Neural cell (in vitro differentiated cells): Measurements from ENCODE around the gene REV3L. TPM values are rescaled to one million over a fixed set of nuclear protein-coding genes. Genes with fewer than 3 reads are reported as not detected.

Experiments used
- H2AFZ ChIP-seq: fragments of 200-600, 300-800 bp; sonication (generic), shearing (Covaris generic); 2 replicates; pipeline ENCODE4 v1.6.0; 2014; ENCODE audit warnings: low read depth, mild to moderate bottlenecking, antibody characterized with exemption, low read length, moderate library complexity
- H3F3A ChIP-seq: fragments of 200-600 bp; shearing (Covaris generic); 2 replicates; pipeline ENCODE4 v1.6.1; 2016; ENCODE audit warnings: mild to moderate bottlenecking, moderate library complexity, mixed read lengths, antibody characterized with exemption, low read length; ENCODE audit not compliant: insufficient read depth, poor library complexity, severe bottlenecking
- H3K27ac ChIP-seq: fragments of 200-600, 300-800 bp; sonication (generic), shearing (Covaris generic); 2 replicates; pipeline ENCODE4 v1.5.1; 2014; ENCODE audit warnings: mild to moderate bottlenecking, low read length, moderate library complexity
- H3K27me3 ChIP-seq: fragments of 300-800, 200-600 bp; sonication (generic), shearing (Covaris generic); 2 replicates; pipeline ENCODE4 v1.6.0; 2014; ENCODE audit warnings: mild to moderate bottlenecking, low read depth, low read length, moderate library complexity; ENCODE audit not compliant: insufficient read depth
- H3K36me3 ChIP-seq: fragments of 300-800, 200-600 bp; sonication (generic), shearing (Covaris generic); 2 replicates; pipeline ENCODE4 v1.5.1; 2014; ENCODE audit warnings: mild to moderate bottlenecking, antibody characterized with exemption, low read length, moderate library complexity; ENCODE audit not compliant: insufficient read depth
- H3K4me2 ChIP-seq: fragments of 300-800, 200-600 bp; sonication (generic), shearing (Covaris generic); 2 replicates; pipeline ENCODE4 v1.6.0; 2014; ENCODE audit warnings: mild to moderate bottlenecking, low read length
- H3K4me3 ChIP-seq: fragments of 300-800, 200-600 bp; sonication (generic), shearing (Covaris generic); 2 replicates; pipeline ENCODE4 v1.5.1; 2014; ENCODE audit warnings: mild to moderate bottlenecking, low read length, moderate library complexity
- H3K79me2 ChIP-seq: fragments of 200-600 bp; shearing (Covaris generic); replicated peaks from 2 replicates; pipeline ENCODE4 v1.6.0; 2014; ENCODE audit warnings: mild to moderate bottlenecking, low read length, moderate library complexity; ENCODE audit not compliant: insufficient read depth
- H3K9ac ChIP-seq: fragments of 300-800, 200-600 bp; sonication (generic), shearing (Covaris generic); 2 replicates; pipeline ENCODE4 v1.6.1; 2016; ENCODE audit warnings: mild to moderate bottlenecking, low read length, mixed read lengths
- H3K9me2 ChIP-seq: fragments of 200-600 bp; shearing (Covaris generic); 2 replicates; pipeline ENCODE4 v1.6.1; 2016; ENCODE audit warnings: mild to moderate bottlenecking, low read length, mixed read lengths; ENCODE audit not compliant: insufficient read depth
- H3K9me3 ChIP-seq: fragments of 200-600, 300-800 bp; sonication (generic), shearing (Covaris generic); 2 replicates; pipeline ENCODE4 v1.6.1; 2016; ENCODE audit warnings: mild to moderate bottlenecking, mixed run types, low read length, moderate library complexity, mixed read lengths
- H4K20me1 ChIP-seq: fragments of 200-600 bp; shearing (Covaris generic); 2 replicates; pipeline ENCODE4 v1.6.1; 2016; ENCODE audit warnings: mild to moderate bottlenecking, mixed run types; ENCODE audit not compliant: insufficient read depth
- EP300 ChIP-seq: fragments of 450-650 bp; conservative IDR thresholded peaks from 2 replicates; pipeline ENCODE4 v1.6.1; 2014; ENCODE audit warnings: antibody characterized with exemption, mild to moderate bottlenecking, moderate library complexity; ENCODE audit not compliant: poor library complexity, severe bottlenecking
- EZH2 ChIP-seq: fragments of 200-600, 300-800 bp; shearing (Covaris generic), sonication (generic); IDR thresholded peaks from 2 replicates; pipeline ENCODE4 v1.6.1; 2014; ENCODE audit warnings: antibody characterized with exemption, low read length, borderline replicate concordance, mild to moderate bottlenecking; ENCODE audit not compliant: insufficient read depth, poor library complexity, severe bottlenecking
- MXI1 ChIP-seq: fragments of 450-650 bp; conservative IDR thresholded peaks from 2 replicates; pipeline ENCODE4 v1.6.1; 2014; ENCODE audit warnings: antibody characterized with exemption, mild to moderate bottlenecking; ENCODE audit not compliant: poor library complexity, severe bottlenecking
- POLR2AphosphoS5 ChIP-seq: IDR thresholded peaks from 2 replicates; pipeline ENCODE4 v1.6.1; 2012
- RAD21 ChIP-seq: fragments of 450-650 bp; conservative IDR thresholded peaks from 2 replicates; pipeline ENCODE4 v1.6.1; 2014; ENCODE audit warnings: antibody characterized with exemption, mild to moderate bottlenecking, moderate library complexity
- SMC3 ChIP-seq: fragments of 450-650 bp; conservative IDR thresholded peaks from 2 replicates; pipeline ENCODE4 v1.6.1; 2014; ENCODE audit warnings: antibody characterized with exemption, mild to moderate bottlenecking, moderate library complexity; ENCODE audit not compliant: poor library complexity
- TAF1 ChIP-seq: IDR thresholded peaks from 2 replicates; pipeline ENCODE4 v1.6.1; 2012; ENCODE audit warnings: low read depth
- polyA plus RNA-seq: library from polyadenylated mRNA; depleted of rRNA; stranded (reverse); fragments of >200 nt; gene quantifications from 2 replicates; pipeline ENCODE4 v1.2.3, GENCODE V29; 2014
- TF ChIP-seq, protein P1 (sequence below): fragments of 450-650 bp; IDR thresholded peaks from 2 replicates; pipeline ENCODE4 v1.5.1; 2014; ENCODE audit warnings: antibody characterized with exemption, mild to moderate bottlenecking, moderate library complexity; ENCODE audit not compliant: poor library complexity, severe bottlenecking
- TF ChIP-seq, protein P2 (sequence below): IDR thresholded peaks from 2 replicates; pipeline ENCODE4 v1.6.1; 2012; ENCODE audit warnings: borderline replicate concordance

The REV3L gene
- polyA plus RNA-seq, 1 donor from 2014 or later = 60.2 TPM

GRCh38 chr6:111379302-111379701 is 103.7 kb downstream of the REV3L start:
- Histone ChIP-seq H3K4me3 (no peak overlapping the region), H3K9me2 (no peaks in the 10 kb centered on the region), H3F3A (no peaks in the 10 kb centered on the region), H3K27me3 (no peaks in the 10 kb centered on the region), H3K4me2 (no peak overlapping the region), H3K9ac (no peak overlapping the region), H3K36me3 (peaks cover 27% of the 10 kb centered on the region), H3K79me2 (no peaks in the 10 kb centered on the region), H3K27ac (no peak overlapping the region), H3K9me3 (no peaks in the 10 kb centered on the region), H4K20me1 (no peaks in the 10 kb centered on the region), H2AFZ (no peak overlapping the region)
- TF ChIP-seq, protein P1, sequence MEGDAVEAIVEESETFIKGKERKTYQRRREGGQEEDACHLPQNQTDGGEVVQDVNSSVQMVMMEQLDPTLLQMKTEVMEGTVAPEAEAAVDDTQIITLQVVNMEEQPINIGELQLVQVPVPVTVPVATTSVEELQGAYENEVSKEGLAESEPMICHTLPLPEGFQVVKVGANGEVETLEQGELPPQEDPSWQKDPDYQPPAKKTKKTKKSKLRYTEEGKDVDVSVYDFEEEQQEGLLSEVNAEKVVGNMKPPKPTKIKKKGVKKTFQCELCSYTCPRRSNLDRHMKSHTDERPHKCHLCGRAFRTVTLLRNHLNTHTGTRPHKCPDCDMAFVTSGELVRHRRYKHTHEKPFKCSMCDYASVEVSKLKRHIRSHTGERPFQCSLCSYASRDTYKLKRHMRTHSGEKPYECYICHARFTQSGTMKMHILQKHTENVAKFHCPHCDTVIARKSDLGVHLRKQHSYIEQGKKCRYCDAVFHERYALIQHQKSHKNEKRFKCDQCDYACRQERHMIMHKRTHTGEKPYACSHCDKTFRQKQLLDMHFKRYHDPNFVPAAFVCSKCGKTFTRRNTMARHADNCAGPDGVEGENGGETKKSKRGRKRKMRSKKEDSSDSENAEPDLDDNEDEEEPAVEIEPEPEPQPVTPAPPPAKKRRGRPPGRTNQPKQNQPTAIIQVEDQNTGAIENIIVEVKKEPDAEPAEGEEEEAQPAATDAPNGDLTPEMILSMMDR = no peak
- no peak for TF ChIP-seq POLR2AphosphoS5
- TF ChIP-seq RAD21 = no peak
- no peak for TF ChIP-seq EP300
- TF ChIP-seq EZH2 = no peak
- no peak for TF ChIP-seq MXI1
- TF ChIP-seq TAF1 = no peak
- no peak for TF ChIP-seq SMC3

DNA sequence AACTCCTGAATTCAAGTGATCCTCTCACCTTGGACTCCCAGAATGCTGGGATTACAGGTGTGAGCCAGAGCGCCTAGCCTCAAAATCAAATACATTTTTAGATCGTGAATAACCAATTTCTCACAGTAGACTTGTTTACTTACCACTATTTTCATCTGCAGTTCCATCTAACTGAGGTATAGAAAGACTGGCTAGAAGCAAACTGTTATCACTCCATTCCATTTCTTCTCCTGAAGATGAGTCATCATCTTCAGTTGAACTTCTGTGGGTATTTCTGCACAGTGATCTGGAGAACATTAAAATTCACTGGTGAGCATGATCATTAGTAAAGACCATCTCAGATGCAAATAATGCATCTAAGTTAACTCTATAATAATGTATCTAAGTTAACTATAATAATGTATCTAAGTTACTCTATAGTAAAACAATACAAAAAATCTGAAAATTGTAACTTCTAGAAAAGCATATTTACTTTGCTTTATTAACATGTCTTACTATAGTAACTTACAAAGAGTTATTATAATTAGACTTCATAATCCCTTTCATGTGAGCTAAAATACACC is 105.4 kb downstream of the REV3L start:
- peaks cover 30% of the 10 kb centered on the region for H3K36me3 ChIP-seq
- TF ChIP-seq, protein P2, sequence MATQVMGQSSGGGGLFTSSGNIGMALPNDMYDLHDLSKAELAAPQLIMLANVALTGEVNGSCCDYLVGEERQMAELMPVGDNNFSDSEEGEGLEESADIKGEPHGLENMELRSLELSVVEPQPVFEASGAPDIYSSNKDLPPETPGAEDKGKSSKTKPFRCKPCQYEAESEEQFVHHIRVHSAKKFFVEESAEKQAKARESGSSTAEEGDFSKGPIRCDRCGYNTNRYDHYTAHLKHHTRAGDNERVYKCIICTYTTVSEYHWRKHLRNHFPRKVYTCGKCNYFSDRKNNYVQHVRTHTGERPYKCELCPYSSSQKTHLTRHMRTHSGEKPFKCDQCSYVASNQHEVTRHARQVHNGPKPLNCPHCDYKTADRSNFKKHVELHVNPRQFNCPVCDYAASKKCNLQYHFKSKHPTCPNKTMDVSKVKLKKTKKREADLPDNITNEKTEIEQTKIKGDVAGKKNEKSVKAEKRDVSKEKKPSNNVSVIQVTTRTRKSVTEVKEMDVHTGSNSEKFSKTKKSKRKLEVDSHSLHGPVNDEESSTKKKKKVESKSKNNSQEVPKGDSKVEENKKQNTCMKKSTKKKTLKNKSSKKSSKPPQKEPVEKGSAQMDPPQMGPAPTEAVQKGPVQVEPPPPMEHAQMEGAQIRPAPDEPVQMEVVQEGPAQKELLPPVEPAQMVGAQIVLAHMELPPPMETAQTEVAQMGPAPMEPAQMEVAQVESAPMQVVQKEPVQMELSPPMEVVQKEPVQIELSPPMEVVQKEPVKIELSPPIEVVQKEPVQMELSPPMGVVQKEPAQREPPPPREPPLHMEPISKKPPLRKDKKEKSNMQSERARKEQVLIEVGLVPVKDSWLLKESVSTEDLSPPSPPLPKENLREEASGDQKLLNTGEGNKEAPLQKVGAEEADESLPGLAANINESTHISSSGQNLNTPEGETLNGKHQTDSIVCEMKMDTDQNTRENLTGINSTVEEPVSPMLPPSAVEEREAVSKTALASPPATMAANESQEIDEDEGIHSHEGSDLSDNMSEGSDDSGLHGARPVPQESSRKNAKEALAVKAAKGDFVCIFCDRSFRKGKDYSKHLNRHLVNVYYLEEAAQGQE = no peak
- TF ChIP-seq SMC3 (no peak), EZH2 (no peak), RAD21 (no peak), POLR2AphosphoS5 (no peak), TAF1 (no peak), EP300 (no peak)
- TF ChIP-seq, protein P1 = no peak

More for the DNA sequence above, 105.4 kb downstream of the REV3L start:
- no peaks in the 10 kb centered on the region for H3K27me3 ChIP-seq
- H3K79me2 ChIP-seq = no peaks in the 10 kb centered on the region
- H3K9me2 ChIP-seq = no peaks in the 10 kb centered on the region
- H3K4me2 ChIP-seq = no peak overlapping the region
- H3K27ac ChIP-seq = no peak overlapping the region
- H2AFZ ChIP-seq = no peak overlapping the region
- H3K9me3 ChIP-seq = no peaks in the 10 kb centered on the region
- no peak overlapping the region for H3K9ac ChIP-seq
- H3F3A ChIP-seq = no peaks in the 10 kb centered on the region
- no peak overlapping the region for H3K4me3 ChIP-seq
- no peaks in the 10 kb centered on the region for H4K20me1 ChIP-seq
